HepG2 (cell line): ENCODE data around the gene DOCK9. TPM values are rescaled to one million over a fixed set of nuclear protein-coding genes. Genes with fewer than 3 reads are reported as not detected.

Experiments
- ATAC-seq: fragments of 200-7000 bp; cut with Tn5 transposase; 3 replicates; pipeline ENCODE4 v1.9.1; 2020; ENCODE audit warnings: mild to moderate bottlenecking, moderate library complexity
- BruUV-seq: library from RNA; stranded (reverse); fragments of 400-500 nt; replicated peaks from 2 replicates; lab custom pipeline; 2021; lab: Mats Ljungman, UMichigan
- CTCF ChIA-PET: fragments of 300-600 bp; formaldehyde crosslinking; extraction: SDS; loops from one replicate; lab custom pipeline; 2021; ENCODE audit warnings: low total read pairs, inconsistent platforms, low intra/inter-chr PET ratio; lab: Yijun Ruan, JAX
- POLR2A ChIA-PET: fragments of 350-600 bp; sonication (Branson Sonifier 250); formaldehyde crosslinking; loops from one replicate; lab custom pipeline; 2020; ENCODE audit warnings: antibody characterized with exemption, inconsistent platforms; lab: Yijun Ruan, JAX
- DNase-seq: peaks from one replicate; pipeline ENCODE4 v3.0.0-alpha.2; 2015; ENCODE audit warnings: low spot score
- FAIRE-seq: peaks from 3 replicates; lab custom pipeline; 2011; peaks lifted over from hg19 to GRCh38; lab: Jason Lieb, UNC
- H2AFZ ChIP-seq: one replicate; pipeline ENCODE4 v1.6.1; 2011; ENCODE audit warnings: low read length, inconsistent platforms
- H3K27ac ChIP-seq: fragments of 300-600 bp; 3 replicates; pipeline ENCODE4 v1.8.0; 2011; ENCODE audit warnings: mixed run types, mild to moderate bottlenecking, mixed read lengths, low read length, inconsistent platforms; ENCODE audit not compliant: insufficient read depth; ENCODE audit errors: extremely low read length
- H3K27me3 ChIP-seq, 2 experiments: fragments of 200-600 bp in 1 of 2; 2 replicates in 1 of 2; 3 replicates in 1 of 2; pipeline versions ENCODE4 v1.6.0 to v1.8.0; 2011; ENCODE audit warnings: low read length in 2 of 2, mild to moderate bottlenecking in 2 of 2, moderate library complexity in 2 of 2, inconsistent platforms in 1 of 2; ENCODE audit not compliant: insufficient read depth in 2 of 2, control insufficient read depth in 1 of 2
- H3K36me3 ChIP-seq, 2 experiments: fragments of 200-600 bp in 1 of 2; replicated peaks in 1 of 2; 2 replicates in 1 of 2; 3 replicates in 1 of 2; pipeline versions ENCODE4 v1.5.1 to v1.8.0; 2011; ENCODE audit warnings: low read length in 2 of 2, inconsistent platforms in 1 of 2; ENCODE audit not compliant: insufficient read depth in 2 of 2, control insufficient read depth in 1 of 2
- H3K4me1 ChIP-seq: 2 replicates; pipeline ENCODE4 v1.5.1; 2012; ENCODE audit warnings: low read length, inconsistent platforms; ENCODE audit not compliant: insufficient read depth
- H3K4me2 ChIP-seq: 2 replicates; pipeline ENCODE4 v1.6.0; 2011; ENCODE audit warnings: low read depth, low read length, inconsistent platforms
- H3K4me3 ChIP-seq, 3 experiments: fragments of 200-600 bp in 1 of 3; sonication (generic), shearing (Covaris generic) in 1 of 3; replicated peaks in 1 of 3; 2 replicates each; pipeline ENCODE4 v1.5.1; 2011 to 2016; ENCODE audit warnings: low read length in 3 of 3, inconsistent platforms in 2 of 3, low read depth in 2 of 3, mild to moderate bottlenecking in 2 of 3, control low read depth in 1 of 3, mixed read lengths in 1 of 3; ENCODE audit not compliant: insufficient read depth in 1 of 3
- H3K79me2 ChIP-seq: one replicate; pipeline ENCODE4 v1.6.1; 2011; ENCODE audit warnings: low read length, inconsistent platforms; ENCODE audit not compliant: insufficient read depth
- H3K9ac ChIP-seq: 2 replicates; pipeline ENCODE4 v1.6.0; 2011; ENCODE audit warnings: mild to moderate bottlenecking, low read depth, low read length, inconsistent platforms; ENCODE audit not compliant: insufficient read depth
- H3K9me3 ChIP-seq: 2 replicates; pipeline ENCODE4 v1.5.1; 2012; ENCODE audit warnings: mild to moderate bottlenecking, low read length
- H4K20me1 ChIP-seq: 2 replicates; pipeline ENCODE4 v1.6.0; 2011; ENCODE audit warnings: inconsistent platforms, mild to moderate bottlenecking, low read length, moderate library complexity; ENCODE audit not compliant: insufficient read depth
- CCDC6 ChIP-seq: sonication (generic); formaldehyde crosslinking; IDR thresholded peaks from 2 replicates; pipeline ENCODE4 v1.8.1; 2022; ENCODE audit warnings: mild to moderate bottlenecking, missing genetic modification reagents, moderate library complexity
- CENPT ChIP-seq: sonication (generic); formaldehyde crosslinking; IDR thresholded peaks from 2 replicates; pipeline ENCODE4 v1.8.0; 2022; ENCODE audit warnings: low read depth, mild to moderate bottlenecking, moderate library complexity, missing genetic modification reagents
- HNRNPL ChIP-seq: fragments of 200-400 bp; formaldehyde crosslinking; IDR thresholded peaks from 2 replicates; pipeline ENCODE4 v1.6.1; 2017; ENCODE audit warnings: mild to moderate bottlenecking, low read depth, low read length
- MAFF ChIP-seq: IDR thresholded peaks from 2 replicates; pipeline ENCODE4 v1.6.1; 2011; ENCODE audit warnings: low read depth, low read length, improper control_type of control experiment
- MATR3 ChIP-seq: sonication (generic); formaldehyde crosslinking; IDR thresholded peaks from 2 replicates; pipeline ENCODE4 v1.4.0; 2020; ENCODE audit warnings: missing genetic modification reagents
- NR1H2 ChIP-seq: sonication (generic); formaldehyde crosslinking; IDR thresholded peaks from 2 replicates; pipeline ENCODE4 v1.8.1; 2022; ENCODE audit warnings: low read depth, missing genetic modification reagents, borderline replicate concordance
- POLR2AphosphoS5 ChIP-seq: IDR thresholded peaks from 2 replicates; pipeline ENCODE4 v1.6.1; 2012; ENCODE audit warnings: low read depth, low read length
- SALL2 ChIP-seq: sonication (generic); formaldehyde crosslinking; IDR thresholded peaks from 2 replicates; pipeline ENCODE4 v1.8.1; 2023; ENCODE audit warnings: mild to moderate bottlenecking, missing genetic modification reagents, inconsistent platforms
- SMC3 ChIP-seq: IDR thresholded peaks from 2 replicates; pipeline ENCODE4 v1.6.1; 2011; ENCODE audit warnings: low read length, improper control_type of control experiment
- ZNF530 ChIP-seq: sonication (generic); formaldehyde crosslinking; IDR thresholded peaks from 2 replicates; pipeline ENCODE4 v1.5.0; 2020; ENCODE audit warnings: low read depth, mild to moderate bottlenecking, missing genetic modification reagents
- ZNF562 ChIP-seq: sonication (generic); formaldehyde crosslinking; IDR thresholded peaks from 2 replicates; pipeline ENCODE4 v1.8.0; 2022; ENCODE audit warnings: missing genetic modification reagents, borderline replicate concordance
- ZNF614 ChIP-seq: IDR thresholded peaks from 2 replicates; pipeline ENCODE4 v1.6.1; 2018; ENCODE audit warnings: missing biosample characterization, missing genetic modification reagents, inconsistent platforms, borderline replicate concordance
- ZNF737 ChIP-seq: sonication (generic); formaldehyde crosslinking; IDR thresholded peaks from 2 replicates; pipeline ENCODE4 v1.5.0; 2020; ENCODE audit warnings: missing genetic modification reagents, mild to moderate bottlenecking, borderline replicate concordance
- WGBS: methylation state at CpG from one replicate; pipeline ENCODE4 v1.1.6; 2017; ENCODE audit warnings: low lambda C conversion rate; 5-methylcytosine and 5-hydroxymethylcytosine counted together
- in situ Hi-C: cut with HindIII; loops from 2 replicates; pipeline ENCODE4 v1.10.0; 2017; ENCODE audit warnings: low pct_unique_long_range_greater_than_20kb; ENCODE audit not compliant: extremely low pct_ligation_motif_present
- intact Hi-C: fragments of 100-400 bp; cut with micrococcal nuclease; formaldehyde crosslinking; loops from one replicate; pipeline ENCODE4 v1.10.0; 2022; ENCODE audit not compliant: unreplicated experiment
- polyA plus RNA-seq, 8 experiments: library from polyadenylated mRNA; depleted of rRNA in 3 of 8; stranded (reverse) in 7 of 8; unstranded in 1 of 8; fragments of >200 nt; fragmentation: Illumina TruSeq in 4 of 8; extraction: Trizol in 4 of 8; gene quantifications; 2 replicates each; pipeline versions ENCODE4 v1.2.1 to v1.2.3, GENCODE V29; 2011 to 2016; ENCODE audit warnings: low read depth in 4 of 8, missing spikeins in 1 of 8, mixed read lengths in 1 of 8; ENCODE audit not compliant: insufficient read depth in 1 of 8
- total RNA-seq, 5 experiments: library from RNA; depleted of rRNA; stranded (reverse); fragments of >200 nt; fragmentation: Illumina TruSeq; extraction: Trizol; gene quantifications; 2 replicates each; pipeline ENCODE4 v1.2.3, GENCODE V29; 2016; ENCODE audit warnings: low read depth in 1 of 5
- TF ChIP-seq, protein P1 (sequence below): sonication (generic); formaldehyde crosslinking; IDR thresholded peaks from 2 replicates; pipeline ENCODE4 v1.4.0; 2020; ENCODE audit warnings: missing genetic modification reagents, borderline replicate concordance
- TF ChIP-seq, protein P2 (sequence below): sonication (generic); formaldehyde crosslinking; IDR thresholded peaks from 2 replicates; pipeline ENCODE4 v1.4.0; 2020; ENCODE audit warnings: missing genetic modification reagents, mild to moderate bottlenecking, borderline replicate concordance
- TF ChIP-seq, protein P3 (sequence below): sonication (generic); formaldehyde crosslinking; IDR thresholded peaks from 2 replicates; pipeline ENCODE4 v1.4.0; 2020; ENCODE audit warnings: missing genetic modification reagents, borderline replicate concordance

DOCK9 gene
- total and polyA plus RNA-seq, 2 of the 13 experiments (the other 11 are each of a cell fraction or from before 2014, with no cell fraction given): 0.44 to 0.97 TPM

DNA sequence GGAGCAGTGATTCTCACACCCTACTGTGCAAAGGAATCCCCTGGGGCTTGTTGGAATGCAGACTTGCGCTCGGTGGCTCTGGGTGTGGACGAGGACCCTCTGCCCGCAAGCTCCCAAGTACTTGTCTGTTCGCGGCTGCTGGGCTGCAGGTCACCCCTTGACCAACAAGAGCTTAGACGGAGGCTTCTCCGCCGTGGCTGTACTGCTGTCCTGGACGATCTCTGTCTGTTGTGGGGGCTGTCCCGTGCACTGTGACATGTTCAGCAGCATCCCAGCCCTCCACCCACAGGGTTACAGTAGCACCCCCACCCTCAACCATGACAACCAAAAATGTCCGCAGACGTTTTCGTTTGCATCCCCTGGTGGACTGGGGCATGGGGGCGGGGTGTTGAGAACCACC lies 202.5 kb downstream of the DOCK9 start (continued):
- TF ChIP-seq, protein P1, sequence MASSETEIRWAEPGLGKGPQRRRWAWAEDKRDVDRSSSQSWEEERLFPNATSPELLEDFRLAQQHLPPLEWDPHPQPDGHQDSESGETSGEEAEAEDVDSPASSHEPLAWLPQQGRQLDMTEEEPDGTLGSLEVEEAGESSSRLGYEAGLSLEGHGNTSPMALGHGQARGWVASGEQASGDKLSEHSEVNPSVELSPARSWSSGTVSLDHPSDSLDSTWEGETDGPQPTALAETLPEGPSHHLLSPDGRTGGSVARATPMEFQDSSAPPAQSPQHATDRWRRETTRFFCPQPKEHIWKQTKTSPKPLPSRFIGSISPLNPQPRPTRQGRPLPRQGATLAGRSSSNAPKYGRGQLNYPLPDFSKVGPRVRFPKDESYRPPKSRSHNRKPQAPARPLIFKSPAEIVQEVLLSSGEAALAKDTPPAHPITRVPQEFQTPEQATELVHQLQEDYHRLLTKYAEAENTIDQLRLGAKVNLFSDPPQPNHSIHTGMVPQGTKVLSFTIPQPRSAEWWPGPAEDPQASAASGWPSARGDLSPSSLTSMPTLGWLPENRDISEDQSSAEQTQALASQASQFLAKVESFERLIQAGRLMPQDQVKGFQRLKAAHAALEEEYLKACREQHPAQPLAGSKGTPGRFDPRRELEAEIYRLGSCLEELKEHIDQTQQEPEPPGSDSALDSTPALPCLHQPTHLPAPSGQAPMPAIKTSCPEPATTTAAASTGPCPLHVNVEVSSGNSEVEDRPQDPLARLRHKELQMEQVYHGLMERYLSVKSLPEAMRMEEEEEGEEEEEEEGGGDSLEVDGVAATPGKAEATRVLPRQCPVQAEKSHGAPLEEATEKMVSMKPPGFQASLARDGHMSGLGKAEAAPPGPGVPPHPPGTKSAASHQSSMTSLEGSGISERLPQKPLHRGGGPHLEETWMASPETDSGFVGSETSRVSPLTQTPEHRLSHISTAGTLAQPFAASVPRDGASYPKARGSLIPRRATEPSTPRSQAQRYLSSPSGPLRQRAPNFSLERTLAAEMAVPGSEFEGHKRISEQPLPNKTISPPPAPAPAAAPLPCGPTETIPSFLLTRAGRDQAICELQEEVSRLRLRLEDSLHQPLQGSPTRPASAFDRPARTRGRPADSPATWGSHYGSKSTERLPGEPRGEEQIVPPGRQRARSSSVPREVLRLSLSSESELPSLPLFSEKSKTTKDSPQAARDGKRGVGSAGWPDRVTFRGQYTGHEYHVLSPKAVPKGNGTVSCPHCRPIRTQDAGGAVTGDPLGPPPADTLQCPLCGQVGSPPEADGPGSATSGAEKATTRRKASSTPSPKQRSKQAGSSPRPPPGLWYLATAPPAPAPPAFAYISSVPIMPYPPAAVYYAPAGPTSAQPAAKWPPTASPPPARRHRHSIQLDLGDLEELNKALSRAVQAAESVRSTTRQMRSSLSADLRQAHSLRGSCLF (CRISPR knock-in tag): no peak
- TF ChIP-seq, protein P2, sequence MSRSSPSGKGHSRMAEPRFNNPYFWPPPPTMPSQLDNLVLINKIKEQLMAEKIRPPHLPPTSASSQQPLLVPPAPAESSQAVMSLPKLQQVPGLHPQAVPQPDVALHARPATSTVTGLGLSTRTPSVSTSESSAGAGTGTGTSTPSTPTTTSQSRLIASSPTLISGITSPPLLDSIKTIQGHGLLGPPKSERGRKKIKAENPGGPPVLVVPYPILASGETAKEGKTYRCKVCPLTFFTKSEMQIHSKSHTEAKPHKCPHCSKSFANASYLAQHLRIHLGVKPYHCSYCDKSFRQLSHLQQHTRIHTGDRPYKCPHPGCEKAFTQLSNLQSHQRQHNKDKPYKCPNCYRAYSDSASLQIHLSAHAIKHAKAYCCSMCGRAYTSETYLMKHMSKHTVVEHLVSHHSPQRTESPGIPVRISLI: no peak
- TF ChIP-seq ZNF562 (CRISPR knock-in tag) (no peak), ZNF530 (no peak), MATR3 (CRISPR knock-in tag) (no peak), ZNF737 (CRISPR knock-in tag) (no peak)

DNA sequence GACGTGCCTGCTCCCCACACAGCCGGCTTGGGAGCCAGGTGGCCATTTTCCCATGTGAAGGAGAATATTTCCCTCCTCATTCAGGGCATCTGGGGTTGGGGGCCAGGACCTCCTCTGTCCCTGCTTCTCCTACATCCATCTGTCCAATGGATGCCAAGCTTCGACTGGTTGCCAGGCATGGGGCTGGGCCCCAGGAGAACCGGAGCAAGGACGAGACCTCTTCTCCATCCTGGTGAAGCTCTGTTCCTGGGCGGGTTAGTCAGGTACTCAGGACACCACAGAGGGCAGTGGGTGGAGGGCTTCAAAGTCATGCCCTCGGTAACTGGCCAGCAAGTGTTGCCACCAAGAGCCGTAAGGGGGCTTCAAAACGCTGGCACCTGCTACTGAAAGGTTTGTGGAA lies 203.1 kb downstream of the DOCK9 start:
- Histone ChIP-seq H3K9me3 (no peaks in the 10 kb centered on the region), H4K20me1 (no peaks in the 10 kb centered on the region), H3K79me2 (no peaks in the 10 kb centered on the region), H3K36me3 (no peaks in the 10 kb centered on the region), H3K4me1 (peaks cover 33% of the 10 kb centered on the region), H3K4me3 (no peak overlapping the region), H3K27ac (no peak overlapping the region), H3K4me2 (no peak overlapping the region), H3K9ac (no peak overlapping the region), H3K27me3 (0 out of 5 replicates have a peak, but pooled peaks cover 0 to 10% of the 10 kb centered on the region in 2 experiments), H2AFZ (no peak overlapping the region)
- POLR2A ChIA-PET: no interaction called here
- ATAC-seq: no peak
- intact Hi-C loops (no loop called here), in situ Hi-C loops (no loop called here)
- no TSS peak for BruUV-seq
- CTCF ChIA-PET: no interaction called here
- DNase-seq: no peak
- FAIRE-seq: no peak
- 82% methylated on average over 8 of the region's 9 CpGs for WGBS
- TF ChIP-seq POLR2AphosphoS5 (no peak), ZNF614 (CRISPR knock-in tag) (no peak), NR1H2 (CRISPR knock-in tag) (no peak), CENPT (CRISPR knock-in tag) (no peak), SMC3 (no peak), CCDC6 (CRISPR knock-in tag) (no peak), SALL2 (CRISPR knock-in tag) (no peak), MAFF (no peak), HNRNPL (no peak)
- TF ChIP-seq, protein P3, sequence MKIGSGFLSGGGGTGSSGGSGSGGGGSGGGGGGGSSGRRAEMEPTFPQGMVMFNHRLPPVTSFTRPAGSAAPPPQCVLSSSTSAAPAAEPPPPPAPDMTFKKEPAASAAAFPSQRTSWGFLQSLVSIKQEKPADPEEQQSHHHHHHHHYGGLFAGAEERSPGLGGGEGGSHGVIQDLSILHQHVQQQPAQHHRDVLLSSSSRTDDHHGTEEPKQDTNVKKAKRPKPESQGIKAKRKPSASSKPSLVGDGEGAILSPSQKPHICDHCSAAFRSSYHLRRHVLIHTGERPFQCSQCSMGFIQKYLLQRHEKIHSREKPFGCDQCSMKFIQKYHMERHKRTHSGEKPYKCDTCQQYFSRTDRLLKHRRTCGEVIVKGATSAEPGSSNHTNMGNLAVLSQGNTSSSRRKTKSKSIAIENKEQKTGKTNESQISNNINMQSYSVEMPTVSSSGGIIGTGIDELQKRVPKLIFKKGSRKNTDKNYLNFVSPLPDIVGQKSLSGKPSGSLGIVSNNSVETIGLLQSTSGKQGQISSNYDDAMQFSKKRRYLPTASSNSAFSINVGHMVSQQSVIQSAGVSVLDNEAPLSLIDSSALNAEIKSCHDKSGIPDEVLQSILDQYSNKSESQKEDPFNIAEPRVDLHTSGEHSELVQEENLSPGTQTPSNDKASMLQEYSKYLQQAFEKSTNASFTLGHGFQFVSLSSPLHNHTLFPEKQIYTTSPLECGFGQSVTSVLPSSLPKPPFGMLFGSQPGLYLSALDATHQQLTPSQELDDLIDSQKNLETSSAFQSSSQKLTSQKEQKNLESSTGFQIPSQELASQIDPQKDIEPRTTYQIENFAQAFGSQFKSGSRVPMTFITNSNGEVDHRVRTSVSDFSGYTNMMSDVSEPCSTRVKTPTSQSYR (CRISPR knock-in tag): no peak
